GM18526 (cell line): ENCODE data around the gene LBHD2.

Experiments
- POLR2A ChIP-seq: IDR thresholded peaks from 3 replicates; pipeline ENCODE4 v1.6.1; 2011; ENCODE audit not compliant: insufficient read length; ENCODE audit errors: extremely low read depth

LBHD2 gene

DNA sequence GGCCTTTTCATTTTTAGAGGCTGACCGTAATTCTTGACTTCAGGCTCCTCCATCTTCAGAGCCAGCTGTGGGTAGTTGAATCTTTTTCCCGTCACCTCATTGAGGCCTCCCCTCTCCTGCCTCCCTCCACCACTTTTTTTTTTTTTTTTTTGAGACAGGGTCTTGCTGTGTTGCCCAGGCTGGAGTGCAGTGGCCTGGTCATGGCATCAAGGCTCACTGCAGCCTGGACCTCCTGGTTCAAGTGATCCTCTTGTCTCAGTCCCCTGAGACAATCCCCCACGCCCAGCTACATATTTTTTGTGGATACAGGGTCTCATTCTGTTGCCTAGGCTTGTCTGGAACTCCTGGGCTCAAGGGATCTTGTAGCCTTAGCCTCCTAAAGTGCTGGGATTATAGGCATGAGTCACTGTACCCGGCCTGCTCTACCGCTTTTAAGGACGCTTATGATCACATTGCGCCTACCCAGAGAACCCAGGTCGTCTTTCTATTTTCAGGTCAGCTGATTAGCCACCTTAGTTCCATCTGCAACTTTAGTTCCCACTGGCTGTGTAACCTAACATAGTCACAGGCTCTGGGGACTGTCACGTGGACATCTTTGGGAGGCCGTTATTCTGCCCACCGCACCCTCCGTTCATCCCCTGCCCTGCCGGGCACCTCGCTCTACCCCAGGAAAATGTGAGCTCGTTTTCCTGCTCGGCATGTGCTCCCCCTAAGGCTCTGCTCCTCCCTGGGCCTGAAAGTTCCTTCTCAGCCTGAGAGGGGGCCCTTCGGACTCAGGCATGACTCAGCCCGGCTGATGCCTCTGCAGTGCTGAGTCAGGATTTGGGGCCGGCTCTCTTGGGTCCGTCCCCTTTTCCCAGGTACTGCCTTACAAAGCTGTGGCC, 52.6 kb downstream of the LBHD2 start:
- TF ChIP-seq POLR2A: no peak

- no peak for TF ChIP-seq POLR2A
Observed at GRCh38 chr14:103137689-103138300, 53.8 kb downstream of the LBHD2 start.

DNA sequence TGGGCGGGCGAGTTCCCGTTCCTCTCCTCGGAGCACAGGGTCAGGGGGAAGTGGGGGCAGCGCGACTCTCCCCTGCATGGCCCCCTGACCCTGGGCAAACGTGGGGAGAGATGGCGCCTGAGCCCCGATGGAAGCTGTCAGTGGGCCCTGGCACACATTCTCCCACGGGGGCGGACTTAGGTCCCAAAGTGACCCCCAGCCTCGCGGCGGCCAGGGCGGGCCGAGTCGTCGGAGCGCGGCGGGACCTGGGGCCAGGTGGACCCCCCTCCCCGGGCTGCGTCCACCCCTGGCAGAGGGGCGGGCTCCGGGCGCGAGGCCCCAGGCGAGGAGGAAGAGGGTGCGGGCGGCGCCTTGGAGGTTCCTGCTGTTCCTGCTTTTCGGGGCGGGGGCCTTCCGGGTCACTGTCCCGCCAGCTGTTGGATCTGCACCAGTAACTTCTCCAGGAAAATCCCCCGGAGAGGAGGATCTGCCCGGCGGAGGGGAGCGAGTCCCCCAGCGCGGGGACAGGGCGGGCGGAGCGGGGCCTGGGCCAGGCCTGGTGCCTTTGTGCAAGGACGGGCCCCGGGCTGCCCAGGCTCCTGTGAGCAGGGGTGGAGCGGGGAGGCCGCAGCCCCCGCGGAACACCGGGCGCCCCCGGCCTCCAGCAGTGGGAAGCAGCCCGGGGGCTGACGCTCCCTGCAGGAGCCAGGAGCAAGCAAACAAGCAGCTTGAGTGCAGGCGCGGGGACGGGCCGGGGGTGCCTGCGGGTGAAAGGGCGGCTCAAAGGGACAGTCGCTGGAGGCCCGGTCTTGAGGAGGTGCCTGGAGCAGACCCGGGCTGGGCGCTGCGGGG, 54.5 kb downstream of the LBHD2 start:
- no peak for TF ChIP-seq POLR2A

DNA sequence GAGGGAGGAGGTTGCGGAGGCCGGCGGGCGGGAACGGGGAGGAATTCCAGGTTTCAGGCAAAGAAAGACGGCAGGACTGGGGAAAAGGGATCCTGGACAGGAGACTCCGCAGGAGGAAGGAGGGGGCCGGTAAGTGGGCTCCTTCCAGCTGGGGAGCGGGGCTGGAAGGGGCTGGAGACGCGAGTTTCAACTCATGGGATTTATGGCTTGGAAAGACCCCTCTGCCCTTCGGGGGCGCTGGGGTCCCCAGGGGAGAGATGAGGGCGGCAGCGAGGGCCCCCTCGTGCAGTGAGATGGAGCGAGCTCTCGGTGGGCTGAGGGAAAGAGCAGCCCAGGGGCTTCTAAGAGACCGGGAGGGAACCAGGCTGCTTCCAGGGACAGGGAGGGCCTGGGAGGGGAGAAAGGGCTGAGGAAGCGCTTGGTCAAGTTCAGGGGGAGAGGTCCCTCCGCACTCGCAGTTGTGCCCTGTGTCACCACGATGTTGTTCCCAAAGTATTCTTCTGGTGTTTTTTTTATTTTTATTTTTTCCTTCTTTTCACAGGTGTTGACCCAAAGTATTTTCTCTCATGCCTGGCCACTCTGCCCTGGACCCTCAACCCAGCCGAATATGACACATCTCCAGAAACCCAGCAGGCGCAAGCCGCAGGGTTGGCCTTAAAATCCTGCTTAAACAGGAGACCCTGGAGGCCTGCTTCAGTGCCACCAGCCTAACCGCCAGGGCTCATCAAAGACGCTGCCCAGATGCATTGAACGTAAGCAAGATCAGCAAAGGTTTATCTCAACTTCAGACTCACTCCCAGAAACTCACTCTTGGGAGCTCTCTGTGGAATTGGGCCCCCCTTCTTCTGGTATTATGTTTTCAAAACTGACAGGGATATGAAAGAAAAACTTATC, 55.4 kb downstream of the LBHD2 start:
- no peak for TF ChIP-seq POLR2A
